CD4-positive, alpha-beta T cell (primary cell): ENCODE measurements around the gene METTL6. TPM values are rescaled to one million over a fixed set of nuclear protein-coding genes. Genes with fewer than 3 reads are reported as not detected.

Experiments used
- ATAC-seq: fragments of 200-7000 bp; cut with Tn5 transposase; one replicate; pipeline ENCODE4 v1.10.0; 2022; ENCODE audit warnings: mild to moderate bottlenecking; ENCODE audit not compliant: poor library complexity
- CTCF ChIA-PET: fragments of 350-600 bp; sonication (Branson Sonifier 250); formaldehyde crosslinking; loops from one replicate; lab custom pipeline; 2021; ENCODE audit warnings: antibody characterized with exemption, inconsistent platforms; lab: Charles Lee
- POLR2A ChIA-PET: fragments of 350-600 bp; sonication (Branson Sonifier 250); formaldehyde crosslinking; loops from one replicate; lab custom pipeline; 2021; ENCODE audit warnings: antibody characterized with exemption, inconsistent platforms; lab: Charles Lee
- DNase-seq, 14 experiments: peaks; one replicate each; pipeline ENCODE4 v3.0.0-alpha.2; 2013 to 2020; ENCODE audit warnings: mixed read lengths in 2 of 14
- H3K27ac ChIP-seq, 2 donors: one replicate each; pipeline versions ENCODE4 v1.5.1 to v1.7.0; 2013; ENCODE audit warnings: low read length in 2 of 2, low read depth in 1 of 2, mild to moderate bottlenecking in 1 of 2
- H3K27me3 ChIP-seq, 2 experiments: 1 replicate in 1 of 2; 2 replicates in 1 of 2; pipeline versions ENCODE4 v1.6.1 to v1.7.0; 2013; ENCODE audit warnings: low read length in 2 of 2, control low read depth in 1 of 2, mild to moderate bottlenecking in 1 of 2, moderate library complexity in 1 of 2; ENCODE audit not compliant: insufficient read depth in 2 of 2, control insufficient read depth in 1 of 2
- H3K36me3 ChIP-seq: one replicate; pipeline ENCODE4 v1.6.1; 2013; ENCODE audit warnings: low read length, control low read depth; ENCODE audit not compliant: insufficient read depth
- H3K4me1 ChIP-seq: one replicate; pipeline ENCODE4 v1.6.1; 2013; ENCODE audit warnings: low read length, control low read depth; ENCODE audit not compliant: insufficient read depth
- H3K4me3 ChIP-seq: one replicate; pipeline ENCODE4 v1.5.1; 2013; ENCODE audit warnings: mild to moderate bottlenecking, low read length, moderate library complexity
- H3K9me3 ChIP-seq, 2 experiments: 1 replicate in 1 of 2; 2 replicates in 1 of 2; pipeline versions ENCODE4 v1.6.1 to v1.7.0; 2013; ENCODE audit warnings: low read length in 2 of 2, mild to moderate bottlenecking in 2 of 2, control low read depth in 1 of 2, moderate library complexity in 1 of 2; ENCODE audit not compliant: control insufficient read depth in 1 of 2, insufficient read depth in 1 of 2
- H3K27ac Mint-ChIP-seq: one replicate; pipeline ENCODE4 v1.8.0; 2020; ENCODE audit warnings: mixed read lengths
- H3K27me3 Mint-ChIP-seq: one replicate; pipeline ENCODE4 v1.8.0; 2021; ENCODE audit warnings: mixed read lengths
- H3K36me3 Mint-ChIP-seq: one replicate; pipeline ENCODE4 v1.8.0; 2021; ENCODE audit warnings: low read depth, mixed read lengths
- H3K4me1 Mint-ChIP-seq: one replicate; pipeline ENCODE4 v1.8.0; 2021; ENCODE audit warnings: low read depth, mixed read lengths
- H3K4me3 Mint-ChIP-seq: one replicate; pipeline ENCODE4 v1.8.0; 2020; ENCODE audit warnings: mild to moderate bottlenecking, mixed read lengths
- H3K9me3 Mint-ChIP-seq: one replicate; pipeline ENCODE4 v1.8.0; 2020; ENCODE audit warnings: mixed read lengths
- CTCF ChIP-seq: fragments of 200-600 bp; IDR thresholded peaks from one replicate; pipeline ENCODE4 v1.8.0; 2022; ENCODE audit warnings: antibody characterized with exemption, mild to moderate bottlenecking
- intact Hi-C, 2 experiments: fragments of 100-400 bp; cut with DNase I in 1 of 2; cut with micrococcal nuclease in 1 of 2; formaldehyde crosslinking; loops; one replicate each; pipeline versions ENCODE4 v1.15.1 to v1.9.0; 2023 to 2025; cut with DNase I, micrococcal nuclease
- total RNA-seq, 174 experiments: library from RNA in 2 of 174; stranded (reverse) in 2 of 174; gene quantifications; one replicate each; pipeline ENCODE4 v1.2.3 and lab custom pipeline; 2021 to 2026

The METTL6 gene
- total RNA-seq, 2 experiments from 2014 or later: 4.7 to 5.7 TPM

- ATAC-seq (no peak), DNase-seq (no peak)
- H3K4me3 ChIP-seq: no peak overlapping the region
- ChIA-PET POLR2A (no interaction called here), CTCF (no interaction called here)
- H3K4me1 ChIP-seq: peaks cover 6% of the 10 kb centered on the region
- Mint-ChIP-seq H3K27me3 (no peaks in the 10 kb centered on the region), H3K9me3 (no peaks in the 10 kb centered on the region), H3K4me1 (peaks cover 2% of the 10 kb centered on the region), H3K4me3 (no peak overlapping the region), H3K27ac (no peak overlapping the region), H3K36me3 (peaks cover 8% of the 10 kb centered on the region)
- H3K36me3 ChIP-seq: peaks cover 4% of the 10 kb centered on the region
- no peak for TF ChIP-seq CTCF
- no peaks in the 10 kb centered on the region for H3K27me3 ChIP-seq
- intact Hi-C loops: no loop called here
- no peaks in the 10 kb centered on the region for H3K9me3 ChIP-seq
- H3K27ac ChIP-seq: no peak overlapping the region
Observed at GRCh38 chr3:15455756-15456155, 28.4 kb upstream of the METTL6 start.

GRCh38 chr3:15454965-15455364 is 27.6 kb upstream of the METTL6 start:
- no peaks in the 10 kb centered on the region for H3K9me3 ChIP-seq
- ATAC-seq (no peak), DNase-seq (no peak)
- ChIA-PET CTCF (no interaction called here), POLR2A (interaction anchor here (0.6 kb wide), 1 partner anchor 510 kb away, joined by 3 read pairs; no protein-coding TSS in a partner anchor)
- H3K27me3 ChIP-seq: no peaks in the 10 kb centered on the region
- no peaks in the 10 kb centered on the region for H3K9me3 Mint-ChIP-seq
- H3K4me3 ChIP-seq: no peak overlapping the region
- H3K4me1 Mint-ChIP-seq: no peaks in the 10 kb centered on the region
- H3K36me3 ChIP-seq: peaks cover 4% of the 10 kb centered on the region
- no peaks in the 10 kb centered on the region for H3K4me1 ChIP-seq
- peaks cover 11% of the 10 kb centered on the region for H3K36me3 Mint-ChIP-seq
- no peaks in the 10 kb centered on the region for H3K27me3 Mint-ChIP-seq
- intact Hi-C loops: no loop called here
- no peak for TF ChIP-seq CTCF
- no peak overlapping the region for H3K27ac Mint-ChIP-seq
- H3K27ac ChIP-seq: no peak overlapping the region
- H3K4me3 Mint-ChIP-seq: no peak overlapping the region

GRCh38 chr3:15453991-15454625 is 26.8 kb upstream of the METTL6 start:
- ATAC-seq: no peak
- ChIA-PET CTCF (no interaction called here), POLR2A (no interaction called here)
- Mint-ChIP-seq H3K36me3 (peaks cover 11% of the 10 kb centered on the region), H3K27me3 (no peaks in the 10 kb centered on the region), H3K4me3 (no peak overlapping the region), H3K9me3 (no peaks in the 10 kb centered on the region), H3K4me1 (no peaks in the 10 kb centered on the region), H3K27ac (no peak overlapping the region)
- no peak for DNase-seq
- Histone ChIP-seq H3K36me3 (peaks cover 4% of the 10 kb centered on the region), H3K9me3 (no peaks in the 10 kb centered on the region), H3K27ac (no peak overlapping the region), H3K4me1 (no peaks in the 10 kb centered on the region), H3K27me3 (no peaks in the 10 kb centered on the region), H3K4me3 (no peak overlapping the region)
- TF ChIP-seq CTCF: no peak
- intact Hi-C loops: no loop called here
